ENCODE data around the gene RHEB.

Gene RHEB

GRCh38 chr7:151444632-151445031 lies 75.1 kb downstream of the RHEB start:
- H3K4me3 ChIP-seq (ENCODE audit: low read depth, low read length): no peak overlapping the region
- DNase-seq (ENCODE audit: low read depth): no peak
- TF ChIP-seq CTCF (IDR thresholded peaks at IDR 0.05; ENCODE audit: low read depth, low read length): no peak
- TF ChIP-seq POLR2A (IDR thresholded peaks at IDR 0.05; ENCODE audit: extremely low read depth, insufficient read length): no peak
- no peak for TF ChIP-seq MAX (IDR thresholded peaks at IDR 0.05; ENCODE audit: low read depth, low read length)
- no peak for TF ChIP-seq MYC (IDR thresholded peaks at IDR 0.05; ENCODE audit: low read depth, low read length)

- TF ChIP-seq POLR2A (IDR thresholded peaks at IDR 0.05; ENCODE audit: extremely low read depth, insufficient read length): no peak
- no peak for TF ChIP-seq CTCF (IDR thresholded peaks at IDR 0.05; ENCODE audit: low read depth, low read length)
- TF ChIP-seq MYC (IDR thresholded peaks at IDR 0.05; ENCODE audit: low read depth, low read length): no peak
- no peak for TF ChIP-seq MAX (IDR thresholded peaks at IDR 0.05; ENCODE audit: low read depth, low read length)
- no peak overlapping the region for H3K4me3 ChIP-seq (ENCODE audit: low read depth, low read length)
- no peak for DNase-seq (ENCODE audit: low read depth)
Measured at GRCh38 chr7:151442776-151443496, 76.8 kb downstream of the RHEB start.

DNA sequence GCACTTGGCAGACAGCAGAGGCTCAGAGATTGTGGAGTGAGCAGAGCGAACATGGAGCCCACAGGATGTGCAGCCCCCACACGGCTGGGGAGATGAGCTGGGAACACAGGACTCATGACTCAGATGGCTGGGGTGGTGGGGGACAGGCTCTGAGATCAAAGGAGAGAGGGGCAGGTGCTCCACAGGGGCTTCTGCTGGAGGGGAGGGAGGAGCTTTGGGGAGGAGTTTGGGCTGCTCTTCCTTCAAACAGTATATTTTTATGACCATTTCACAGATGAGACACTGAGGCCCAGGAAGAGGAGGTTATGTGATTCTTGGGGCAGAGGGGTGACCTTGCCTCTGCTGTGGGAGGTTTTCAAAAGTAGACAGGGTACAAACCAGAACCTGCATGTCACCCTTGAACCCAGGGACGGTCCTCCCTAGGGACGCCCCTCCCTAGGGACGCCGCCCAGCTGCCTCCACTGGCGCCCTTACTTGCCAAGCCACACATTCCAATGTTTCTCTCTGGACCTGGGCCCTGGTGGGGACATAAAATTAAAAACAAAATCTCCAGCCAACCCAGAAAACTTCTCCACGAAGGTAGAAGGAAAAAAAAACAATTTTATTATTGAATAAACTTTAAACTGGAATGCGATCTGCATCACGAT lies 78.8 kb downstream of the RHEB start:
- peak; percentile 78 for DNase-seq (ENCODE audit: low read depth)
- H3K4me3 ChIP-seq (ENCODE audit: low read depth, low read length): no peak overlapping the region
- TF ChIP-seq MAX (IDR thresholded peaks at IDR 0.05; ENCODE audit: low read depth, low read length) (0 out of 2 replicates have a peak, but pooled peaks have one; percentile 12), MYC (IDR thresholded peaks at IDR 0.05; ENCODE audit: low read depth, low read length) (no peak)

- DNase-seq (ENCODE audit: low read depth): no peak
- no peak within 1 kb of the TSS for H3K4me3 ChIP-seq (ENCODE audit: low read depth, low read length)
- TF ChIP-seq CTCF (IDR thresholded peaks at IDR 0.05; ENCODE audit: low read depth, low read length) (no peak), POLR2A (IDR thresholded peaks at IDR 0.05; ENCODE audit: extremely low read depth, insufficient read length) (no peak), MAX (IDR thresholded peaks at IDR 0.05; ENCODE audit: low read depth, low read length) (no peak), MYC (IDR thresholded peaks at IDR 0.05; ENCODE audit: low read depth, low read length) (no peak)
Measured at GRCh38 chr7:151439855-151440798, 79.6 kb downstream of the RHEB start, which contains the start of gene CRYGN. Gene CRYGN (minus strand): TSS chr7:151440141. CDS start chr7:151439917, 224 bp downstream.

- TF ChIP-seq MAX (IDR thresholded peaks at IDR 0.05; ENCODE audit: low read depth, low read length) (no peak), POLR2A (IDR thresholded peaks at IDR 0.05; ENCODE audit: extremely low read depth, insufficient read length) (no peak), MYC (IDR thresholded peaks at IDR 0.05; ENCODE audit: low read depth, low read length) (no peak), CTCF (IDR thresholded peaks at IDR 0.05; ENCODE audit: low read depth, low read length) (no peak)
- no peak overlapping the region for H3K4me3 ChIP-seq (ENCODE audit: low read depth, low read length)
Measured at GRCh38 chr7:151438864-151439601, 80.7 kb downstream of the RHEB start.

More at GRCh38 chr7:151438864-151439601, 80.7 kb downstream of the RHEB start:
- no peak for DNase-seq (ENCODE audit: low read depth)

Measured in NB4 (cell line).